Esophagus muscularis mucosa (tissue), 4 donors: Measurements from ENCODE around the gene DISC1. TPM values are rescaled to one million over a fixed set of nuclear protein-coding genes. Genes with fewer than 3 reads are reported as not detected.
A peak's percentile ranks its signal among the peaks of the same experiment; 100 is the strongest.

ENCODE experiments used
- DNase-seq: peaks from one replicate; pipeline ENCODE4 v3.0.0-alpha.2; 2017; ENCODE audit errors: extremely low spot score
- H3K27ac ChIP-seq, 4 donors: fragments of 200-600 bp; sonication (generic); replicated peaks in 1 of 4; 1 replicate in 3 of 4; 2 replicates in 1 of 4; pipeline ENCODE4 v1.5.1; 2016 to 2019; ENCODE audit warnings: mild to moderate bottlenecking in 1 of 4
- H3K27me3 ChIP-seq, 4 donors: fragments of 200-600 bp; sonication (generic); one replicate each; pipeline versions ENCODE4 v1.5.1 to v1.6.0; 2016 to 2019
- H3K36me3 ChIP-seq, 4 donors: fragments of 200-600 bp; sonication (generic); one replicate each; pipeline ENCODE4 v1.5.1; 2016 to 2019
- H3K4me1 ChIP-seq, 4 donors: fragments of 200-600 bp; sonication (generic); one replicate each; pipeline ENCODE4 v1.5.1; 2016 to 2019
- H3K4me3 ChIP-seq, 4 donors: fragments of 200-600 bp; sonication (generic); 1 replicate in 2 of 4; 2 replicates in 2 of 4; pipeline ENCODE4 v1.5.1; 2016 to 2019; ENCODE audit warnings: mild to moderate bottlenecking in 4 of 4, moderate library complexity in 1 of 4
- H3K9me3 ChIP-seq, 4 donors: fragments of 200-600 bp; sonication (generic); 1 replicate in 3 of 4; 2 replicates in 1 of 4; pipeline ENCODE4 v1.5.1; 2016 to 2019
- EP300 ChIP-seq: sonication (generic); formaldehyde crosslinking; IDR thresholded peaks from one replicate; pipeline ENCODE4 v1.6.1; 2017; ENCODE audit warnings: antibody characterized with exemption
- POLR2A ChIP-seq: fragments of 450-650 bp; IDR thresholded peaks from one replicate; pipeline ENCODE4 v1.6.1; 2017; ENCODE audit warnings: antibody characterized with exemption, moderate library complexity, mild to moderate bottlenecking, low read depth
- POLR2AphosphoS5 ChIP-seq, 2 donors: sonication (generic); formaldehyde crosslinking; IDR thresholded peaks; one replicate each; pipeline ENCODE4 v1.6.1; 2017; ENCODE audit warnings: antibody characterized with exemption in 2 of 2
- WGBS: methylation state at CpG from one replicate; pipeline ENCODE4 v1.1.5; 2018; 5-methylcytosine and 5-hydroxymethylcytosine counted together
- intact Hi-C: fragments of 100-400 bp; cut with DNase I; formaldehyde crosslinking; loops from one replicate; pipeline ENCODE4 v1.15.1; 2023
- total RNA-seq, 4 donors: library from RNA; depleted of rRNA; stranded (reverse); fragments of >200 nt; gene quantifications; one replicate each; pipeline versions ENCODE4 v1.1.0 to v1.2.1, GENCODE V29; 2016
- TF ChIP-seq, protein P1 (sequence below), 3 experiments: fragments of 200-600 bp in 2 of 3; fragments of 450-650 bp in 1 of 3; sonication (generic) in 2 of 3; IDR thresholded peaks; one replicate each; pipeline ENCODE4 v1.5.1; 2017 to 2019; ENCODE audit warnings: antibody characterized with exemption in 3 of 3, mild to moderate bottlenecking in 2 of 3, moderate library complexity in 1 of 3

Gene DISC1
- total RNA-seq, 4 donors from 2014 or later: 5.3 to 6.6 (median 6.2) TPM

- Histone ChIP-seq H3K4me3 (no peak overlapping the region), H3K9me3 (no peaks in the 10 kb centered on the region), H3K36me3 (no peaks in the 10 kb centered on the region), H3K4me1 (no peaks in the 10 kb centered on the region), H3K27me3 (no peaks in the 10 kb centered on the region), H3K27ac (no peak overlapping the region)
- intact Hi-C loops: no loop called here
- WGBS: 87% methylated on average over 6 of the region's 6 CpGs
- DNase-seq: no peak
- TF ChIP-seq, protein P1, sequence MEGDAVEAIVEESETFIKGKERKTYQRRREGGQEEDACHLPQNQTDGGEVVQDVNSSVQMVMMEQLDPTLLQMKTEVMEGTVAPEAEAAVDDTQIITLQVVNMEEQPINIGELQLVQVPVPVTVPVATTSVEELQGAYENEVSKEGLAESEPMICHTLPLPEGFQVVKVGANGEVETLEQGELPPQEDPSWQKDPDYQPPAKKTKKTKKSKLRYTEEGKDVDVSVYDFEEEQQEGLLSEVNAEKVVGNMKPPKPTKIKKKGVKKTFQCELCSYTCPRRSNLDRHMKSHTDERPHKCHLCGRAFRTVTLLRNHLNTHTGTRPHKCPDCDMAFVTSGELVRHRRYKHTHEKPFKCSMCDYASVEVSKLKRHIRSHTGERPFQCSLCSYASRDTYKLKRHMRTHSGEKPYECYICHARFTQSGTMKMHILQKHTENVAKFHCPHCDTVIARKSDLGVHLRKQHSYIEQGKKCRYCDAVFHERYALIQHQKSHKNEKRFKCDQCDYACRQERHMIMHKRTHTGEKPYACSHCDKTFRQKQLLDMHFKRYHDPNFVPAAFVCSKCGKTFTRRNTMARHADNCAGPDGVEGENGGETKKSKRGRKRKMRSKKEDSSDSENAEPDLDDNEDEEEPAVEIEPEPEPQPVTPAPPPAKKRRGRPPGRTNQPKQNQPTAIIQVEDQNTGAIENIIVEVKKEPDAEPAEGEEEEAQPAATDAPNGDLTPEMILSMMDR (IDR thresholded peaks at IDR 0.05): no peak
- TF ChIP-seq EP300: no peak
- TF ChIP-seq POLR2A: no peak
- no peak for TF ChIP-seq POLR2AphosphoS5 (IDR thresholded peaks at IDR 0.05)
These were observed 43.2 kb upstream of the DISC1 start for GRCh38 chr1:231583376-231583775.

GRCh38 chr1:231584117-231584516 is 42.5 kb upstream of the DISC1 start:
- no peak for DNase-seq
- Histone ChIP-seq H3K36me3 (no peaks in the 10 kb centered on the region), H3K4me3 (no peak overlapping the region), H3K9me3 (no peaks in the 10 kb centered on the region), H3K27ac (no peak overlapping the region), H3K27me3 (no peaks in the 10 kb centered on the region), H3K4me1 (no peaks in the 10 kb centered on the region)
- intact Hi-C loops: no loop called here
- WGBS: 49% methylated on average over 3 of the region's 3 CpGs
- TF ChIP-seq EP300: no peak
- TF ChIP-seq POLR2A: no peak

DNA sequence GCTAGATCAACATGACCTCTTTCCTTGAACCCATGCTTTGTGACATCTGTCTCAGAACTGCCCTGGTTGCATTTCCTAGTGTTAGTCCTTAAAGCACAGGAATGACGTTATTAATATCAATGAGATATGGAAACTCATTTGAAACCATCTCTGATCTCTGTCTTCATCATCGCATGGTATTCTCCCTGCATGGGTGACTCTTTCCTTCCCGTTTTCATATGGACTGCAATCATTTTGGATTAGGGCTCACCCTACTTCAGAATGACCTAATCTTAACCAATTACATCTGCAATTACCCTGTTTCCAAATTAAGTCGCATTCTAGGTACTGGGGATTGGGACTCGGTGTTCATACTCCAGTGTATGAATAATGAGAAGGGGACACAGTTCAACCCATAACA is 41.7 kb upstream of the DISC1 start:
- no peak overlapping the region for H3K4me3 ChIP-seq
- WGBS: 74% methylated on average over 5 of the region's 5 CpGs
- DNase-seq: no peak
- H3K4me1 ChIP-seq: no peaks in the 10 kb centered on the region
- H3K36me3 ChIP-seq: no peaks in the 10 kb centered on the region
- TF ChIP-seq POLR2A: no peak
- TF ChIP-seq EP300: no peak
- TF ChIP-seq, protein P1 (IDR thresholded peaks at IDR 0.05): no peak
- TF ChIP-seq POLR2AphosphoS5 (IDR thresholded peaks at IDR 0.05): no peak
- intact Hi-C loops: no loop called here
- no peak overlapping the region for H3K27ac ChIP-seq
- no peaks in the 10 kb centered on the region for H3K9me3 ChIP-seq
- H3K27me3 ChIP-seq: no peaks in the 10 kb centered on the region

GRCh38 chr1:231590453-231591198 is 36.0 kb upstream of the DISC1 start:
- H3K27me3 ChIP-seq: no peaks in the 10 kb centered on the region
- 24% methylated on average over 12 of the region's 12 CpGs for WGBS
- no peaks in the 10 kb centered on the region for H3K9me3 ChIP-seq
- H3K4me1 ChIP-seq: peaks cover 0 to 12% (median 9%) of the 10 kb centered on the region in 4 donors
- H3K27ac ChIP-seq: no peak overlapping the region
- no peak for DNase-seq
- intact Hi-C loops: loop anchor here (1.0 to 5.0 kb wide), 2 partner anchors 58 to 232 kb away; no protein-coding TSS in a partner anchor
- TF ChIP-seq, protein P1 (IDR thresholded peaks at IDR 0.05): peak; percentile 72 to 77 (median 73)
- no peak for TF ChIP-seq POLR2A
- H3K4me3 ChIP-seq: no peak overlapping the region
- no peaks in the 10 kb centered on the region for H3K36me3 ChIP-seq

DNA sequence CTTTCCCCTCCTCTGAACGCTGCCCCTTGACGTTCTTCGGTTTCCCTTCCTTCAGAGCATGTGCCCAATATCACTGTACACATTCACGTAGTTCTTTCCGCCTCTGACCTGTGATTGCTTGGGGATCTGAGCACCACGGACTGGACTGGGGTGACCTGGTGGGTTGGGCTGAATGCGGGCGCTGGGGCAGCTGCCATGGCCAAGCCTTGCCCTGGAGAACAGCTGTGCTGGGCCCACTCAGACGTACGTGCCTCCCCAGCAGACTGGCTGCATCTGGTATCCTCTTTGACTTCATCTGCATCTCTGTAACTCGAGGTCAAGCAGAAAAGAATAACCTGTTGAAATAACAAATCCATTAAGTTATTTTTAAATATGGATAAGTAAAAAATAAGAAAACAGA is 35.1 kb upstream of the DISC1 start:
- no peaks in the 10 kb centered on the region for H3K27me3 ChIP-seq
- intact Hi-C loops: loop anchor here (5.0 kb wide), 1 partner anchor 59 kb away; no protein-coding TSS in a partner anchor
- TF ChIP-seq POLR2AphosphoS5 (IDR thresholded peaks at IDR 0.05) (no peak), EP300 (no peak), POLR2A (no peak)
- TF ChIP-seq, protein P1 (IDR thresholded peaks at IDR 0.05): no peak
- no peak for DNase-seq
- no peaks in the 10 kb centered on the region for H3K36me3 ChIP-seq
- H3K9me3 ChIP-seq: no peaks in the 10 kb centered on the region
- 72% methylated on average over 11 of the region's 11 CpGs for WGBS
- H3K4me3 ChIP-seq: no peak overlapping the region
- no peak overlapping the region for H3K27ac ChIP-seq
- peaks cover 0 to 12% (median 9%) of the 10 kb centered on the region in 4 donors for H3K4me1 ChIP-seq
